Measurements from ENCODE around the gene ACBD3. TPM values are rescaled to one million over a fixed set of nuclear protein-coding genes. Genes with fewer than 3 reads are reported as not detected.
"Not testable (repeated sequence)": the region's sequence is repeated elsewhere in the genome, so short reads cannot be mapped to it uniquely, and the experiment has no call there.

The ACBD3 gene
- total and polyA plus RNA-seq, 4 donors: 13.5 to 51.9 (median 30.5) TPM

DNA sequence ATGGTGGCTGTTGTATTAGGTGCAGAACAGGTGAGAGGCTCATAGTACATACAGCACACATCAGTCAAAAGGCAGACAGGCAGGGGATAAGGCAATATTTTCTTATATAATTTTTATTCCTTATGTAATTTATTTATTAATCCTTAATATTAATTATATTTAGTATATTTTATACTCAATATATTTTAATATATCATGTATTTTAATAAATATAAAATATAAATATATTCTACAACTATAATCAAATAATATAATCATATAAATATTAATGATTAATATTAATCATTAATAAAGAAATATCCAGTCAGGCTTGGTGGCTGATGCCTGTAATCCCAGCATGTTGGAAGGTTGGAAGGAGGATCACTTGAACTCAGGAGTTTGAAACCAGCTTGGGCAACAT is 17.7 kb upstream of the ACBD3 start:
- H3K9me3 ChIP-seq (ENCODE audit: control insufficient read depth in 4 of 4, insufficient read depth in 3 of 4, low read length in 3 of 4): no peaks in the 10 kb centered on the region
- H3K27ac ChIP-seq (ENCODE audit: low read depth in 1 of 2, low read length in 1 of 2): no peak overlapping the region
- TF ChIP-seq, protein P1, sequence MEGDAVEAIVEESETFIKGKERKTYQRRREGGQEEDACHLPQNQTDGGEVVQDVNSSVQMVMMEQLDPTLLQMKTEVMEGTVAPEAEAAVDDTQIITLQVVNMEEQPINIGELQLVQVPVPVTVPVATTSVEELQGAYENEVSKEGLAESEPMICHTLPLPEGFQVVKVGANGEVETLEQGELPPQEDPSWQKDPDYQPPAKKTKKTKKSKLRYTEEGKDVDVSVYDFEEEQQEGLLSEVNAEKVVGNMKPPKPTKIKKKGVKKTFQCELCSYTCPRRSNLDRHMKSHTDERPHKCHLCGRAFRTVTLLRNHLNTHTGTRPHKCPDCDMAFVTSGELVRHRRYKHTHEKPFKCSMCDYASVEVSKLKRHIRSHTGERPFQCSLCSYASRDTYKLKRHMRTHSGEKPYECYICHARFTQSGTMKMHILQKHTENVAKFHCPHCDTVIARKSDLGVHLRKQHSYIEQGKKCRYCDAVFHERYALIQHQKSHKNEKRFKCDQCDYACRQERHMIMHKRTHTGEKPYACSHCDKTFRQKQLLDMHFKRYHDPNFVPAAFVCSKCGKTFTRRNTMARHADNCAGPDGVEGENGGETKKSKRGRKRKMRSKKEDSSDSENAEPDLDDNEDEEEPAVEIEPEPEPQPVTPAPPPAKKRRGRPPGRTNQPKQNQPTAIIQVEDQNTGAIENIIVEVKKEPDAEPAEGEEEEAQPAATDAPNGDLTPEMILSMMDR (IDR thresholded peaks at IDR 0.05; ENCODE audit: control extremely low read depth, extremely low read depth): no peak
- H3K9ac ChIP-seq (ENCODE audit: insufficient read depth in 1 of 2, low read length in 2 of 2): no peak overlapping the region
- ATAC-seq (ENCODE audit: insufficient read depth, low FRiP score) (no peak), DNase-seq (no peak)
- H3K36me3 ChIP-seq (ENCODE audit: control insufficient read depth in 4 of 4, insufficient read depth in 4 of 4, low read length in 4 of 4): no peaks in the 10 kb centered on the region
- no peak overlapping the region for H3K4me3 ChIP-seq
- no peaks in the 10 kb centered on the region for H3K27me3 ChIP-seq (ENCODE audit: control insufficient read depth in 3 of 3, insufficient read depth in 3 of 3, low read length in 2 of 3)
- no peaks in the 10 kb centered on the region for H3K4me1 ChIP-seq (ENCODE audit: control insufficient read depth in 5 of 5, insufficient read depth in 5 of 5, low read length in 5 of 5)

- ATAC-seq (ENCODE audit: insufficient read depth, low FRiP score): no peak
- 88 to 89% methylated on average over 4 of the region's 4 CpGs for WGBS, 2 donors
Measured at GRCh38 chr1:226203655-226204054, 17.1 kb upstream of the ACBD3 start.

DNA sequence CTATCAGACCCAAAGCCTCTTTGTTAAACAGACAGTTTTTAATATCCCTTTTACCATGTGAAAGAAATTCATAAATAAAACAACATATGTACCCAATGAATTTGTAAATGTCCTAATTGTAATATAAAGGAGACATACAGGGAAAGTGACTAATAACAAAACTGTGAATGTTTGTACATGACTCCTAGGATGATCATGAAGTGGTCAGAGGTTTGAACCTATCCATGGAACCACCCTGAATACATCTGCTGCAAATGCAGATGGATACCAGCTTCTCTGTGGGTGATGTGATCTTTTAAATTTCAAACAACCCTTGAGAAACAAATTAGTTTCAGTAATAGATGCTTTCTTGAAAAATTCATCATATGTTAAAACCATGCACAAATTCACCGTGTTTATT is 16.7 kb upstream of the ACBD3 start:
- 87 to 91% methylated on average over 1 of the region's 1 CpG for WGBS, 2 donors
- Histone ChIP-seq H3K9me3 (ENCODE audit: control insufficient read depth in 4 of 4, insufficient read depth in 3 of 4, low read length in 3 of 4) (no peaks in the 10 kb centered on the region), H3K9ac (ENCODE audit: insufficient read depth in 1 of 2, low read length in 2 of 2) (no peak overlapping the region), H3K4me3 (no peak overlapping the region), H3K27me3 (ENCODE audit: control insufficient read depth in 3 of 3, insufficient read depth in 3 of 3, low read length in 2 of 3) (no peaks in the 10 kb centered on the region), H3K27ac (ENCODE audit: low read depth in 1 of 2, low read length in 1 of 2) (no peak overlapping the region), H3K36me3 (ENCODE audit: control insufficient read depth in 4 of 4, insufficient read depth in 4 of 4, low read length in 4 of 4) (no peaks in the 10 kb centered on the region), H3K4me1 (ENCODE audit: control insufficient read depth in 5 of 5, insufficient read depth in 5 of 5, low read length in 5 of 5) (no peaks in the 10 kb centered on the region)
- TF ChIP-seq, protein P1 (IDR thresholded peaks at IDR 0.05; ENCODE audit: control extremely low read depth, extremely low read depth): no peak
- no peak for ATAC-seq (ENCODE audit: insufficient read depth, low FRiP score)
- no peak for DNase-seq

More at GRCh38 chr1:226203655-226204054, 17.1 kb upstream of the ACBD3 start:
- TF ChIP-seq, protein P1 (IDR thresholded peaks at IDR 0.05; ENCODE audit: control extremely low read depth, extremely low read depth): no peak
- DNase-seq: no peak
- H3K9me3 ChIP-seq (ENCODE audit: control insufficient read depth in 4 of 4, insufficient read depth in 3 of 4, low read length in 3 of 4): no peaks in the 10 kb centered on the region
- H3K36me3 ChIP-seq (ENCODE audit: control insufficient read depth in 4 of 4, insufficient read depth in 4 of 4, low read length in 4 of 4): no peaks in the 10 kb centered on the region
- no peak overlapping the region for H3K9ac ChIP-seq (ENCODE audit: insufficient read depth in 1 of 2, low read length in 2 of 2)
- H3K27me3 ChIP-seq (ENCODE audit: control insufficient read depth in 3 of 3, insufficient read depth in 3 of 3, low read length in 2 of 3): no peaks in the 10 kb centered on the region
- H3K4me3 ChIP-seq: no peak overlapping the region
- H3K4me1 ChIP-seq (ENCODE audit: control insufficient read depth in 5 of 5, insufficient read depth in 5 of 5, low read length in 5 of 5): no peaks in the 10 kb centered on the region
- no peak overlapping the region for H3K27ac ChIP-seq (ENCODE audit: low read depth in 1 of 2, low read length in 1 of 2)

- H3K36me3 ChIP-seq (ENCODE audit: control insufficient read depth in 4 of 4, insufficient read depth in 4 of 4, low read length in 4 of 4); H3K4me1 ChIP-seq (ENCODE audit: control insufficient read depth in 5 of 5, insufficient read depth in 5 of 5, low read length in 5 of 5); ATAC-seq (ENCODE audit: insufficient read depth, low FRiP score); H3K27me3 ChIP-seq (ENCODE audit: control insufficient read depth in 3 of 3, insufficient read depth in 3 of 3, low read length in 2 of 3); DNase-seq; H3K9me3 ChIP-seq (ENCODE audit: control insufficient read depth in 4 of 4, insufficient read depth in 3 of 4, low read length in 3 of 4); H3K9ac ChIP-seq (ENCODE audit: insufficient read depth in 1 of 2, low read length in 2 of 2); H3K4me3 ChIP-seq; H3K27ac ChIP-seq (ENCODE audit: low read depth in 1 of 2, low read length in 1 of 2): not testable (repeated sequence)
- WGBS, 2 donors: 85 to 92% methylated on average over 6 of the region's 6 CpGs
Measured at GRCh38 chr1:226202666-226203065, 16.1 kb upstream of the ACBD3 start.

Measured in lung (tissue), 12 donors.